GM08714 (cell line): ENCODE data around the gene BRSK2.

Experiments used
- H3K4me3 ChIP-seq: fragments of 200-500 bp; sonication (Bioruptor generic); 2 replicates; pipeline ENCODE4 v1.5.1; 2014; ENCODE audit warnings: mild to moderate bottlenecking, low read length, inconsistent platforms
- ZNF274 ChIP-seq: IDR thresholded peaks from 2 replicates; pipeline ENCODE4 v1.6.1; 2012; ENCODE audit warnings: mild to moderate bottlenecking, low read depth, low read length

The BRSK2 gene

DNA sequence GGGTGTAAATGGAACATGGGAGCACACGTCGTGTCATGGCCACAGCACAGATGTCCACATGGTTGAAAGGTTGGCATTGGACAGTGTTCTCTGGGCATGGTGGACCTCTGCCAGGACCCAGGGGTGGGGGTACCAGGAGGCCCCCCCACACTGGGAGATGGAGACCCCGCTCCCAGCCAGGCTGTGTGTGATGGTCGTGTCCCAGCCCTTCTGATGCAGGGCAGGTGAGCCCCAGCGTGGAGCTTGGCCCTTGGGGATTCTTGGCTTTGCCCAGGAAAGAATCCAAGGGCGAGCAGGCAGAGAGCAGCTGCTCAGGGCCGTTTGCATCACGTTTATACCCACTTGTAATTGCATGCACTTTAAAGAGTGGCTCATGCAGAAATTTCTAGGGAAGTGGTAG lies 22.0 kb upstream of the BRSK2 start:
- no peak for TF ChIP-seq ZNF274
- H3K4me3 ChIP-seq, result no peak overlapping the region

DNA sequence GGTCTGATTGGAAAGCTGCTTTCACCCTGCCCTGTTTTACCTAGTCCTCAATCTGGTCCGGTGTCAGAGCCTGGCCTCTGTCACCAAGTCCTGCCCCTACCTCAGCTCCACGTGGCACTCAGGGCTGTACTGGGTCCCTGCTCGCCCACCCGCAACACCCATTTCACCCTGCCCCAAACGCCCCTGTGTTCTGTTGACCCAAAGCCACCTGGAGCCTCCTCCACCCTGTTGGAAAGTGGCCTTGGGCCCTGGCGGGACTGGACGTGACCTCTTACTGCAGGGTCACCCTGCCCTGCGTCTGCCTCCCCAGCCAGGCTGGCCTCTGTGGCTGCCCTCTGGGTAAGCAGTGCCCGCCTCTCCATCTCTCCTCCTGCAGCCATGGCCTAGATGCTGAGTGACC lies 21.5 kb upstream of the BRSK2 start:
- H3K4me3 ChIP-seq, result no peak overlapping the region
- TF ChIP-seq ZNF274, result no peak

GRCh38 chr11:1368966-1369365 lies 20.8 kb upstream of the BRSK2 start:
- no peak overlapping the region for H3K4me3 ChIP-seq
- no peak for TF ChIP-seq ZNF274

- no peak for TF ChIP-seq ZNF274
- no peak overlapping the region for H3K4me3 ChIP-seq
Measured at GRCh38 chr11:1369371-1370005, 20.2 kb upstream of the BRSK2 start.

DNA sequence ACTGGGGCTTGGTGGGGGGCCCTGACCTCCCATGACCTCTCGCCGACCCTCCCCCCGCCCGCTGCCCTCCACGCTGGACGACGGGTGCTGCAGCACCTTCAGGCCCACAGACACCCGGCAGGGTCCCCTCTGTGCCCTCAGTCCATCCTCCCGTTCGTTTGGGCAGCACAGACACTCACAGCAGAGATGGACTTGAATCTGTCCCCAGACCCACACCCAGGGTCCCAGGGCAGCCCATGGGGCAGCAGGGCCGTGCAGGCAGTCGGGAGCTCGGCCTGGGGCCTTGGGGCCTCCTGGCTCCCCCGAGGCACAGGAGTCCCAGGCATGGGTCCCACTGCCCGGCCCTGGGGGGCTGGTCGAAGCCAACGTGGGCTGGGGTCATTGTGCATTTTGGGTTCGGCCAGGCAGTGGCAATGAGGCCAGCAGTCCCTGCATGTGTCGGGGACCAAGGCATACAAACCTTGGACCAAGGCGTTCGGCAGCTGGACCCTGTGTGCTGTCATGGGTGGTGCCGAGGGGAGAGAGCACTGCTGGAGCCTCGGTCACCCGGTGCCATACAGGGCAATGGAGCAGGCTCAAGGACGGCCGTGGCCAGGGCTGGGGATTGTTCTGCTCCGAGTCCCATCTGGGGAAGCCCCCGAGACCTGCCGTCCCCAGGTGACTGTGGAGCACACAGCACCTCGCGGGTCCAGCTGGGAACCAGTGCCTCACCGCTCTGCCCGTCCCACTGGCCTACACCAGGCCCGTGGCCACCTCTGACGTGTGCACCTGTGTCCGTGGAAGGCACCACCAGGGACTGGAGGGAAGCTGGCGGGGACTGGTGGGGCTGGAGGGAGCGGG lies 19.3 kb upstream of the BRSK2 start:
- no peak for TF ChIP-seq ZNF274
- no peak overlapping the region for H3K4me3 ChIP-seq

DNA sequence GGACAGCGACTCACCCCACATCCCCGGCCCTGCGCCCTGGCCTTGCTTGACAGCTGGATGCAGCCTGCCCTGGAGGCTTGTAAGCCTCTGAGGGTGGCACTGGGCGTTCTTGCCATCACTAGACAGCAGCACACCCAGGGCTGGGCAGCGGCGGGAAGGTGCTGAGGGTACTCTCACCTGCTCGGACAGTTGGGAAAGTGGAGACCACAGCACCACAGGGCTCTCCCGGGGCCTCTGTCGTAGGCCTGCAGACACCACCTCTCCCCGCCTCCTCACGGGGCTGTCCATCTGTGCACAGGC lies 18.8 kb upstream of the BRSK2 start:
- no peak for TF ChIP-seq ZNF274
- no peak overlapping the region for H3K4me3 ChIP-seq

DNA sequence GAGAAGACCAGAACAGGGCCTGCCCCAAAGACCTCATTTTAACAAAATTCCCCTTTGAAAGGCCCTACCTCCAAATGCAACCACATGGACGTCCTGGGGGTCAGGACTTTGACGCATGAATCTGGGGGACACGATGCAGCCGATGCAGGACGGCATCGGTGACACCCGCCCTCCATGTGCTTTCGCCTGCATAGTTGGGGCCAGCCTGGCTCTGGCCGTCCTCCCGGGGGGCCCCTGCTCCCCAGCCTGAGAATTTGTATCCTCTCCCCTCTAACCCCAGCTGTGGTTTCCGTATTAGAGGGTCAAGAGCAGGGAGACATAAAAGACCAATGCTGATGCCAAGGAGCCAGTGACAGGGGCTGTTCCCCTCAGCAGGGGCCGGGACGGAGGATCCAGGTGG lies 18.4 kb upstream of the BRSK2 start:
- TF ChIP-seq ZNF274, result no peak
- H3K4me3 ChIP-seq, result no peak overlapping the region

DNA sequence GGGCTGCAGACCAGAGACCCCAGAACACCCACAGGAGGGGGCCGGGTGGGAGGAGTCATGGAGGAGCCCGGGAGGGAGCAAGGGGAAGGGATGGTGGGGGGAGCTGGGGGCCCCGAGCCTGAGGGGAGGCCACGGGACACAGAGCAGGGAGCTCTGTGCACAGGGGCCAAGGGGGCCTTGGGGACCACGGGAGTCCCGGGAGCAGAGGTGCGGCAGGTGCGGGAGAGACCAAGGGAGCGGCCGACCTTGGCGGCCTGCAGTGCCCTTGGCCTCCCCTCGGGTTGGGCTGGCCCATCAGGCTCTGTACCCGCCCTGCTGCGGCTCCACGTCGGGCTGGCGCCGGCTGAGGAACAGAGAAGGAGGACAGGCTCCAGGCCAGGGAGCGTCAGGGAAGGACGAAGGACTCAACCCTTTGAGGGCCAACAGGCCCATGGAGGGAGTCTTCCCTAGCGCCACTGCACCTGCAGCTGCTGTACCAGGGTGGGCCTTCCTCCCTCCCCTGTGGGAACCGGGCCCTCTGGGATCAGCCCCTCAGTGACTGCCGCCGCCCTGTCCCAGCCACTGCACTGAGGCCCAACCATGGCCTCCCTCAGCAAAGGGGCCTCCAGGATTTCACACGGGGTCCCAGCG lies 17.8 kb upstream of the BRSK2 start:
- TF ChIP-seq ZNF274, result no peak
- H3K4me3 ChIP-seq, result no peak overlapping the region

- H3K4me3 ChIP-seq, result no peak overlapping the region
- TF ChIP-seq ZNF274, result no peak
Measured at GRCh38 chr11:1372660-1373059, 17.1 kb upstream of the BRSK2 start.

- H3K4me3 ChIP-seq, result no peak overlapping the region
- no peak for TF ChIP-seq ZNF274
Measured at GRCh38 chr11:1373536-1374214, 16.1 kb upstream of the BRSK2 start.

DNA sequence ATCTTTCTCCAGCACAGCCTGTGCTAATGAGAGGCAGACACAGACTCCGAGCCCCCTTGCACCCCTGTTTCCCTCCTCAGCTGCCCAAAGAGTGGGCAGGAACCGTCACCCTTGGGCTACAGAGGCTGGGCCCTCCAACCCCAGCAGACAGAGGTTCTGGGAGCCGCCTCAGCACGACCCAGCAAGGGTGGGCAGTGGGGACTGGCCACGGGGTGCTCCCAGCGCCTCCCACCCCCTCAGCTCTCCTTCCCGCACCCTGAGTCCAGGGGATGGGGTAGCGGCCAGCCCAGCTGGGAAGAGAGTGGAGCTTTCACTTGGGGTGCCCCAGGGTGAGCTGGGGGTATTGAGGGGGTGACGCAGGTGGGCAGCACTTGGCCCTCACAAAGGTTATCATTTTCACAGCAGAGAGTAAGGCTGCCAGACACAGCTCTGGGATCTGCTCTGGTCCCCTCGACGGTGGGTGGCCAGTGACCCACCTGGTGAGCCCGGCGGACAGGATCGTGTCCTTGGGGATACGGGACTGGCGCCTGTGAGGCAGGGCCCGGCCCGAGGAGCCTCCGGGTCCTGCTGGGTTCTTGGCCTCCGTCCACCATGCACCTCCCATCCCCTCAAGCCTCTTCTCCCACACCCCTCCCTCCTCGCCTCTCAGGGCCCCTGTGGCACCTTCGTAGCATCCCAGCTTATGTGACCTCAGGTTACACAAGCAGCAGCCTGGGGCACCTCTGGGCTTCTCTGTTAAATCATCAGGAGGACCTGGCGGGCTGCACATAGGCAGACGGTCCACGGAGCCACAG lies 14.4 kb upstream of the BRSK2 start:
- no peak overlapping the region for H3K4me3 ChIP-seq
- TF ChIP-seq ZNF274, result no peak

DNA sequence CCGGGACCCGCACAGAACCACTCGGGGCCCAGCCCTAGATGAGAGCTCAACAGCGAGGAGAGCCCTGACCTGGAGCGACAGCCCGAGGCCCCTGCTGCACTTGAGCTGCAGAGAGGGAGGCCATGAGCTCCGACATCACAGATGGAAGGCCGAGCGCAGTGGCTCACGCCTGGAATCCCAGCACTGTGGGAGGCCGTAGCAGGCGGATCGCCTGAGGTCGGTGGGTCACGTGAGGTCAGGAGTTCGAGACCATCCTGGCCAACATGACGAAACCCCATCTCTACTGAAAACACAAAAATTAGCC lies 13.8 kb upstream of the BRSK2 start:
- no peak overlapping the region for H3K4me3 ChIP-seq
- no peak for TF ChIP-seq ZNF274

DNA sequence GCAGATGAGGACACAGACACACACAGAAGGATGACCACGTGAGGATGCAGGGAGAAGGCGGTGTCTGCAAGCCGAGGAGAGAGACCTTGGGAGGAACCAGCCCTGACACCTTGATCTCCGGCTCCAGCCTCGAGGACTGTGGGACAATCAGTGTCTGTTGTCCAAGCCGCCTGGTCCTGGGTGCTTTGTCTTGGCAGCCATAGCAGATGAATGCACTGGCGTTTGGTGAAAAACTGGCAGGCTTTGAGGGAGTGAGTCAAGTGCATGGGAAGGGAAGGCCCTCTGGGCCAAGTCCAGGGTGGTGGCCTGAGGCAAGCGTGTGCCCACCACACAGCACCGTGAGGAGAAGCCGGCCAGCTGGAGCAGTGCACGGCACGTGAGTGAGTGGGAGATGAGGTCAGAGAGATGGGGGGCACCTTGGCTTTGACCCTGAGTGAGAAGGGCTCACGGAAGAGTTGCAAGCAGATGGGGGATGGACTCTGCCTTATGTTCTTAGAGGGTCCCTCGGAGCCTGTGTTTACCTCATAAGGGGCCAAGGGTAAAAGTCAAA lies 12.4 kb upstream of the BRSK2 start:
- TF ChIP-seq ZNF274, result no peak
- no peak overlapping the region for H3K4me3 ChIP-seq
